ENCODE measurements around the gene RNF6.

The RNF6 gene

DNA sequence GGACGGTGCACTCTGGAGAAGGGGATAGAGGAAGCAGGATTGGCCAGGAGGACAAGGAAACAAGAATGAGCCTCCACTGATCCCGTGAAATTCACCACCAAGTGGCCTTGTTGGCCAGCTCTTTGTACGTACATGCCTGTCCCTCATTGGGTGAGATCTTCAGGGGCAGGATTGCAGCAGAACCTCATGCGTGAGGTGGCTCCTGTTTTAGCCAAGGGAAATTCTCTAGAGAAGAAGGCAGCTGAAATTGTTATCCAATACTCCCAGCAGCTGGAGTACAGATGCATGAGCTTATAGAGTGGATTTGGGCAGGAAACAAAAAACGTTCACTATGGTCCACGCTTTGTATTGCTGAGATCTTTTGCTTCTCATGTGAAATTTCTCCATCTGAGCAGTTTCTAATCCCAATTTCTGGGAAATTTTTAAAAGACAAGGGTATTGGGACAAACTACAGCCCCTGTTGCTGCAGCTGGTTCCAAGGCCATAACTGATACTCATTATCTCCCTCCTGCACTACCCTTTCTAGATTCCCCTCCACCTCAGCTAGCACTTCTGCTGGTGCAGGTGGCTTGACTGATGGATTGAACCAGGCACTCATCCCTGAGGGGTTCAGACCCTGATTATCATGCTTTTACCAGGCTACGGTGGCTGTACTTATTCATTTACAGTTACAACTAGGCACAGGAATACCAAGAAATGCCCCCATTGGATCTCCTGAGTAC lies 3.9 kb upstream of the RNF6 start:
- DNase-seq, result no peak

GRCh38 chr13:26222520-26223046 lies 469 bp upstream of the RNF6 start:
- DNase-seq, result no peak

GRCh38 chr13:26221399-26221720 lies 754 bp downstream of the RNF6 start:
- no peak for DNase-seq

- DNase-seq, result no peak
Observed at GRCh38 chr13:26220575-26220974, 1.5 kb downstream of the RNF6 start.

- DNase-seq, result no peak
Observed at GRCh38 chr13:26219726-26220125, 2.4 kb downstream of the RNF6 start.

- DNase-seq, result no peak
Observed at GRCh38 chr13:26216042-26216441, 6.1 kb downstream of the RNF6 start.

- no peak for DNase-seq
Observed at GRCh38 chr13:26213982-26214381, 8.1 kb downstream of the RNF6 start.

- no peak for DNase-seq
Observed at GRCh38 chr13:26213345-26213744, 8.8 kb downstream of the RNF6 start.

- DNase-seq, result no peak
Observed at GRCh38 chr13:26208287-26208686, 13.8 kb downstream of the RNF6 start.

GRCh38 chr13:26202365-26202972 lies 19.6 kb downstream of the RNF6 start:
- DNase-seq, result no peak

DNA sequence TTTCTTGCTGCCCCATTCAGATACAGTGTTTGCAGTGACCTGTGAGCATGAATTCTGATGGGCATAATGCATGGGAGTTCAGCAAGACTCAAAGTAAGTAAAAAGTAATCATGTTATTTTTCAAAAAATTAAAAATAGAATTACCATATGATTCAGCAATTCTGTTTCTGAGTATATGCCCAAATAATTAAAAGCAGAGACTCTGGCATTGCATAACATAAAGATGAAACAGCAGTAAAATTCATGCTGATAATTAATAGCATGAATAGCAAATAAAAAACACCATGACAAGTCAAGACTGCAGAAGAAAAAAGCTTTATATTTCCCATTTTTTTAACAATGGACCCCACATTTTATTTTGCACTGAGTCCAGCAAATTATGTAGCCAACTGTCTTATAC lies 21.3 kb downstream of the RNF6 start:
- no peak for DNase-seq

GRCh38 chr13:26198116-26198515 lies 24.0 kb downstream of the RNF6 start:
- DNase-seq, result no peak

DNA sequence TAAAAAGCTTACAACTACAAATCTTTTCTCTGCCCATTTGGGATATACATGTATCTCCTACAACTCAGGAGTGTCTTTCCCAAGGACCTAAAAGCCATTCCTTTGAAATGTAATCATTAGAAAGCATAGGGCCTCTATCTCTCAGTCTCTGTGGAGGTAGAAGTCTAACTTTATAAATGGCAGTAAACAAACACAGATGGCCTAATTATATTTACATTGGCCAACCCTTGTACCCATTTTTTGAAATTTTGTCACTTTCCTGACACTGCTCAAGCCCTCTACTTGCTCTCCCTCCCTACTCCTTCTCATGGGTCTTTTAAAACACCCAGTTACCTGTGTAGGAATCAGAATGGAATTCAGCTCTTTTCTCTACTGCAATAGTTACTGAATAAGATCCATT lies 24.8 kb downstream of the RNF6 start:
- no peak for DNase-seq

- DNase-seq, result no peak
Observed at GRCh38 chr13:26186995-26187394, 35.1 kb downstream of the RNF6 start.

- DNase-seq, result peak; percentile 93
Observed at GRCh38 chr13:26186118-26186870, 35.8 kb downstream of the RNF6 start.

DNA sequence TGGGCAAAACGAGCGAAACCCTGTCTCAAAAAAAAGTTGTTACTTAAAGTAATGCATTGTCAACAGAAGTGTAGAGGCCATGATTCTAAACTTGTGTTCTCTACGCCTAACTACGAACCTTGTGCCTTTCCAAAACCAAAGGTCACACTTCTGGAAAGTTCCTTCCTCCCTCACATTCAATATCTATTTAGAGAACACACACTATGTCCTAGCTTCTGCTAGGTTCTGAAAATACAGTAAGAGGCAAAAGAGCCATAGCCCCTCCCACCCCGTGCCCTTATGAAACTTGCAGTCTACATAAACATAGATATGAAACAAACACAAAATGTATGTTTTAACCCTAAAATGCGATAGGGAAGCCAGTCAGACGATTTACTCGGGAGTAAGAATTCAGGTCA lies 36.4 kb downstream of the RNF6 start:
- DNase-seq, result no peak

GRCh38 chr13:26184791-26185250 lies 37.3 kb downstream of the RNF6 start:
- peak; percentile 74 for DNase-seq

DNA sequence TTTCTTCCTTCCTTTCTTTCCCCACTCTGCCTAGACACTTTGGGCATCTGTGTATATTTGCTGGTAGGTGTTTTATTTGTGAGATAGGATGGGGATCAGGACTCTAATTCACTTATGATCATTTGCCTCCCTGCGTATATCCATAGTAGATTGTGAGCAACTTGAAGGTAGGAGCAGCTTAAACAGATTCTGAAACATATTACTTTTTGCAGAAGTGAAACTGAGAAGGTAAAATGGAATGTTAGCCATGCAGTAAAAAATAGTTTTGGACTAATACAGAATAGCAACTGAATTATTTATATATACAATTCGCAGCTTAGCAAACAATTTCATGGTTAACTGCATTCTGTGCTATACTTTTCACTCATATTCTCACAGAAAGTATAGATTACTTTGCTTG lies 38.7 kb downstream of the RNF6 start:
- no peak for DNase-seq

DNA sequence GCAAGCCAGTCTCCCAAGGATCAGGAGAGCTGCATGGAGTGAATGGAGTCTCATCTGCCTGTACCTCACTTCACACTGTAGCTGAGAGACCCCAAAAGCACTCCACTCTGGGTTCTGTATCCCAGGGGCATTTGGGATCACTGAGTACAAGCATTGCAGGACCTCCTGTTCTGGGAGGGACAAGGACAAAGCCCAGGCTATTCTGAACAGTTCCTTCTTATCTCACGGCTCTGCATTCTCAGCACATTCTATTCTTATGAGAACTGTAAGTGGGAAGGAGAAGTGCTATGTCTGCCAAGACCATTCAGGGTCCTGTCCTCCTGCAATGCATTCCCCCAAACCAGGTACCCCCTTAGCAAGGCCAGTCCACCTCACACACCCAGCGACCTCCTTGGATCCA lies 42.8 kb downstream of the RNF6 start:
- DNase-seq, result no peak

DNA sequence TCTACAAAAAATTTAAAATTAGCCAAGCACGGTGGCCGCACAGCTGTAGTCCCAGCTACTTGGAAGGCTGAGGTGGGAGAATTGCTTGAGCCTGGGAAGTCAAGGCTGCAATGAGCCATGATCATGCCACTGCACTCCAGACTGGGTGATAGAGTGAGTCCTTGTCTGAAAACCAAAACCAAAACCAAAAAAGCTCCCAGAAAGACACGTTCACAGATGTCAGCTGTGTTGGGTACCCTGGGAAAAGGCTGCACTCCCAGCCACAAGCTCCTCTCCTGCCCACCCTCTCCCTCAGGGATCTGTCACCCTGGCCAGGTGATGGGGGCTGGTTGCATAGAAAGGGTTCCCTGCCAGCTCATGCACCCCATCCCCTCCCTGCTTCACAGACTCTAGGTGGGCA lies 53.3 kb downstream of the RNF6 start:
- no peak for DNase-seq

GRCh38 chr13:26168237-26168814 lies 53.8 kb downstream of the RNF6 start:
- DNase-seq, result no peak

GRCh38 chr13:26163812-26164211 lies 58.3 kb downstream of the RNF6 start:
- DNase-seq, result no peak
